ENCODE results near the gene SPRR2E. TPM values are rescaled to one million over a fixed set of nuclear protein-coding genes. Genes with fewer than 3 reads are reported as not detected.

Gene SPRR2E
- total and polyA plus RNA-seq, 4 experiments from 2014 or later: not detected

GRCh38 chr1:153099461-153100045 is 5.2 kb upstream of the SPRR2E start:
- Mint-ChIP-seq H3K4me3 (no peak overlapping the region), H3K27me3 (peaks cover 10 to 18% of the 10 kb centered on the region in 2 donors), H3K36me3 (no peaks in the 10 kb centered on the region), H3K4me1 (no peaks in the 10 kb centered on the region), H3K9me3 (no peaks in the 10 kb centered on the region), H3K27ac (no peak overlapping the region)
- intact Hi-C loops (cut with micrococcal nuclease): no loop called here
- Histone ChIP-seq H3K9me3 (ENCODE audit: control insufficient read depth in 1 of 2, low read length in 2 of 2) (no peaks in the 10 kb centered on the region), H3K4me1 (ENCODE audit: insufficient read depth, low read length) (no peaks in the 10 kb centered on the region), H3K36me3 (ENCODE audit: insufficient read depth, low read length) (no peaks in the 10 kb centered on the region), H3K27ac (ENCODE audit: low read depth, low read length) (no peak overlapping the region), H3K4me3 (ENCODE audit: low read length in 2 of 2) (no peak overlapping the region), H3K27me3 (ENCODE audit: insufficient read depth, low read length) (peaks cover 8% of the 10 kb centered on the region)
- no peak for DNase-seq
- CTCF ChIA-PET (ENCODE audit: partially characterized antibody): no interaction called here
- POLR2A ChIA-PET (ENCODE audit: partially characterized antibody): no interaction called here

GRCh38 chr1:153095764-153096163 is 1.4 kb upstream of the SPRR2E start:
- ChIA-PET CTCF (ENCODE audit: partially characterized antibody) (no interaction called here), POLR2A (ENCODE audit: partially characterized antibody) (no interaction called here)
- H3K27me3 ChIP-seq (ENCODE audit: insufficient read depth, low read length): peaks cover 8% of the 10 kb centered on the region
- no peak overlapping the region for H3K27ac ChIP-seq (ENCODE audit: low read depth, low read length)
- Mint-ChIP-seq H3K9me3 (peaks cover 0 to under 1% (median 0%) of the 10 kb centered on the region in 8 donors), H3K4me1 (no peaks in the 10 kb centered on the region), H3K27me3 (peaks cover 7 to 13% of the 10 kb centered on the region in 2 donors), H3K4me3 (no peak overlapping the region), H3K36me3 (no peaks in the 10 kb centered on the region), H3K27ac (no peak overlapping the region)
- no peak overlapping the region for H3K4me3 ChIP-seq (ENCODE audit: low read length in 2 of 2)
- no peak for DNase-seq
- no peaks in the 10 kb centered on the region for H3K36me3 ChIP-seq (ENCODE audit: insufficient read depth, low read length)
- intact Hi-C loops (cut with micrococcal nuclease): no loop called here
- H3K9me3 ChIP-seq (ENCODE audit: control insufficient read depth in 1 of 2, low read length in 2 of 2): no peaks in the 10 kb centered on the region
- no peaks in the 10 kb centered on the region for H3K4me1 ChIP-seq (ENCODE audit: insufficient read depth, low read length)

DNA sequence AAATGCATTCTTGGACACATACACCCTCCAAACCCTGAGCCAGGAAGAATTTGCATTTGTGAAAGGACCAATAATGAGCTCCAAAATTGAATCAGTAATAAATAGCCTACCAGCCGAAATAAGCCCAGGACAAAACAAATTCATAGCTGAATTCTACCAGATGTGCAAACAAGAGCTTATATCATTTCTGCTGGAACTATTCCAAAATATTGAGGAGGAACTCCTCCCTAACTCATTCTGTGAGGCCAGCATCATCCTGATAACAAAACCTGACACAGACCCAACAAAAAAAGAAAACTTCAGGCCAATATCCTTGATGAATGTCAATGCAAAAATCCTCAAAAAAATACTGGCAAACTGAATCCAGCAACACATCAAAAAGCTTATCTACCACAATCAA is 6.7 kb downstream of the SPRR2E start:
- H3K27me3 Mint-ChIP-seq: peaks cover 11 to 14% of the 10 kb centered on the region in 2 donors
- H3K4me1 Mint-ChIP-seq: no peaks in the 10 kb centered on the region
- ChIA-PET POLR2A (ENCODE audit: partially characterized antibody) (no interaction called here), CTCF (ENCODE audit: partially characterized antibody) (no interaction called here)
- DNase-seq: no peak
- intact Hi-C loops (cut with micrococcal nuclease): no loop called here
- H3K36me3 Mint-ChIP-seq: no peaks in the 10 kb centered on the region
- Histone ChIP-seq H3K36me3 (ENCODE audit: insufficient read depth, low read length) (no peaks in the 10 kb centered on the region), H3K27ac (ENCODE audit: low read depth, low read length) (no peak overlapping the region), H3K9me3 (ENCODE audit: control insufficient read depth in 1 of 2, low read length in 2 of 2) (no peaks in the 10 kb centered on the region), H3K27me3 (ENCODE audit: insufficient read depth, low read length) (no peaks in the 10 kb centered on the region), H3K4me1 (ENCODE audit: insufficient read depth, low read length) (no peaks in the 10 kb centered on the region), H3K4me3 (ENCODE audit: low read length in 2 of 2) (no peak overlapping the region)
- H3K4me3 Mint-ChIP-seq: no peak overlapping the region
- peaks cover 0 to 4% (median 0%) of the 10 kb centered on the region in 8 donors for H3K9me3 Mint-ChIP-seq
- no peak overlapping the region for H3K27ac Mint-ChIP-seq

- Mint-ChIP-seq H3K4me3 (no peak overlapping the region), H3K27ac (no peak overlapping the region), H3K4me1 (no peaks in the 10 kb centered on the region), H3K36me3 (no peaks in the 10 kb centered on the region), H3K27me3 (peaks cover 14 to 18% of the 10 kb centered on the region in 2 donors), H3K9me3 (peaks cover 5 to 20% (median 11%) of the 10 kb centered on the region in 8 donors)
- POLR2A ChIA-PET (ENCODE audit: partially characterized antibody): no interaction called here
- CTCF ChIA-PET (ENCODE audit: partially characterized antibody): no interaction called here
- Histone ChIP-seq H3K36me3 (ENCODE audit: insufficient read depth, low read length) (no peaks in the 10 kb centered on the region), H3K4me3 (ENCODE audit: low read length in 2 of 2) (no peak overlapping the region), H3K9me3 (ENCODE audit: control insufficient read depth in 1 of 2, low read length in 2 of 2) (no peaks in the 10 kb centered on the region), H3K27ac (ENCODE audit: low read depth, low read length) (no peak overlapping the region), H3K4me1 (ENCODE audit: insufficient read depth, low read length) (no peaks in the 10 kb centered on the region), H3K27me3 (ENCODE audit: insufficient read depth, low read length) (no peaks in the 10 kb centered on the region)
- DNase-seq: no peak
- intact Hi-C loops (cut with micrococcal nuclease): no loop called here
Observed at GRCh38 chr1:153081736-153082135, 12.6 kb downstream of the SPRR2E start.

GRCh38 chr1:153072806-153073726 is 21.3 kb downstream of the SPRR2E start:
- no peaks in the 10 kb centered on the region for H3K4me1 Mint-ChIP-seq
- H3K4me1 ChIP-seq (ENCODE audit: insufficient read depth, low read length): no peaks in the 10 kb centered on the region
- no peaks in the 10 kb centered on the region for H3K36me3 Mint-ChIP-seq
- H3K9me3 Mint-ChIP-seq: peaks cover 0 to 7% (median 0%) of the 10 kb centered on the region in 8 donors
- intact Hi-C loops (cut with micrococcal nuclease): no loop called here
- ChIA-PET POLR2A (ENCODE audit: partially characterized antibody) (no interaction called here), CTCF (ENCODE audit: partially characterized antibody) (no interaction called here)
- no peak overlapping the region for H3K27ac ChIP-seq (ENCODE audit: low read depth, low read length)
- DNase-seq: no peak
- no peaks in the 10 kb centered on the region for H3K36me3 ChIP-seq (ENCODE audit: insufficient read depth, low read length)
- peaks cover 1 to 4% of the 10 kb centered on the region in 2 donors for H3K27me3 Mint-ChIP-seq
- no peaks in the 10 kb centered on the region for H3K27me3 ChIP-seq (ENCODE audit: insufficient read depth, low read length)
- no peaks in the 10 kb centered on the region for H3K9me3 ChIP-seq (ENCODE audit: control insufficient read depth in 1 of 2, low read length in 2 of 2)
- H3K4me3 ChIP-seq (ENCODE audit: low read length in 2 of 2): no peak overlapping the region
- no peak overlapping the region for H3K27ac Mint-ChIP-seq
- H3K4me3 Mint-ChIP-seq: no peak overlapping the region

DNA sequence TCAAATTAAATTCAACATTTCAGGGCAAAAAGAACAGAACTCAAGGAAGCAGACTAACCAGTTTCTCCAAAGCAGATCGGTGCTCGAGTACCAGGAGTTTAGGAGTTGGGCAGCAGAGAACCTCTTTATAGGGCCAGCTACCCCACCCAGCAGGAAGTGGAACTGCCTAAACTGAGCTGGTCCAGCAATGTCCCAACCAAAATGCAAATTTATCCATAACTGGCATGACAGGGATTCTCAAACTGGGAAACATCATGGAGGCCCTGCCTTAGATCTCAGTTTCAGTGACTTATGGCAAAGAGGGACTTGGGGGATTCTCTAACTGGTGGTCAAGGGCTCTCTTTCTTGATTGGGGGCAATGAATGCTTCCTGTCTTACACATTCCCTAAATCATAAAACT is 22.8 kb downstream of the SPRR2E start, which contains the start of gene SPRR2B:
SPRR2B (minus strand) TSS at position 101 of the 400 bp plus-strand sequence. CDS start 772 bp downstream, outside the sequence.
- ChIA-PET CTCF (ENCODE audit: partially characterized antibody) (no interaction called here), POLR2A (ENCODE audit: partially characterized antibody) (no interaction called here)
- H3K9me3 ChIP-seq (ENCODE audit: control insufficient read depth in 1 of 2, low read length in 2 of 2): no peaks in the 10 kb centered on the region
- no peaks in the 10 kb centered on the region for H3K9me3 Mint-ChIP-seq
- no peaks in the 10 kb centered on the region for H3K36me3 ChIP-seq (ENCODE audit: insufficient read depth, low read length)
- no peaks in the 10 kb centered on the region for H3K4me1 Mint-ChIP-seq
- no peak within 1 kb of the TSS for H3K4me3 Mint-ChIP-seq
- no peak within 1 kb of the TSS for H3K27ac Mint-ChIP-seq
- H3K36me3 Mint-ChIP-seq: no peaks in the 10 kb centered on the region
- H3K27ac ChIP-seq (ENCODE audit: low read depth, low read length): no peak within 1 kb of the TSS
- DNase-seq: no peak
- H3K27me3 Mint-ChIP-seq: peaks cover 2 to 8% of the 10 kb centered on the region in 2 donors
- intact Hi-C loops (cut with micrococcal nuclease): no loop called here
- no peaks in the 10 kb centered on the region for H3K27me3 ChIP-seq (ENCODE audit: insufficient read depth, low read length)
- no peak within 1 kb of the TSS for H3K4me3 ChIP-seq (ENCODE audit: low read length in 2 of 2)
- no peaks in the 10 kb centered on the region for H3K4me1 ChIP-seq (ENCODE audit: insufficient read depth, low read length)

DNA sequence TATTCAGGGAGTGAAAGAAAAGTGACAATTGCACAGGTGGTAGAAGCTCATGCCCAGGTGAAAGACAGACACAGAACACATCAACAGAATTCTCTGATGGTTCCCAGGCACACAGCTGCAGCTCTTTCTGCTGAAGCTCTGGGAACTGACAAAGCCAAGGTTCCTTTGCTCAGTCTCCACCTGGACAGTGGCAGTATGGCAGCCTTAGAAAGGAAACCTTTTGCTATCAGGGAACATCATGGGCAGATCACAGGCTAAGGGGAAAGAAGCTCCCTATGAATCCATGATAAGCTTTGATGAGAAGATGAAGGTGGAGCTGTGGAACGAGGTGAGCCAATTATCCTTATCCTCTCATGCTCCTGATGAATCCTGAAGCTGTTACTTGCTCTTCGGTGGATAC is 24.1 kb downstream of the SPRR2E start:
- H3K4me1 ChIP-seq (ENCODE audit: insufficient read depth, low read length): no peaks in the 10 kb centered on the region
- no peaks in the 10 kb centered on the region for H3K27me3 ChIP-seq (ENCODE audit: insufficient read depth, low read length)
- Mint-ChIP-seq H3K27ac (no peak overlapping the region), H3K36me3 (no peaks in the 10 kb centered on the region), H3K27me3 (peaks cover 9 to 14% of the 10 kb centered on the region in 2 donors), H3K4me1 (no peaks in the 10 kb centered on the region), H3K9me3 (no peaks in the 10 kb centered on the region), H3K4me3 (no peak overlapping the region)
- POLR2A ChIA-PET (ENCODE audit: partially characterized antibody): no interaction called here
- peak in 1 of 5 donors; percentile 25 for DNase-seq
- H3K27ac ChIP-seq (ENCODE audit: low read depth, low read length): no peak overlapping the region
- no peaks in the 10 kb centered on the region for H3K36me3 ChIP-seq (ENCODE audit: insufficient read depth, low read length)
- H3K9me3 ChIP-seq (ENCODE audit: control insufficient read depth in 1 of 2, low read length in 2 of 2): no peaks in the 10 kb centered on the region
- CTCF ChIA-PET (ENCODE audit: partially characterized antibody): no interaction called here
- H3K4me3 ChIP-seq (ENCODE audit: low read length in 2 of 2): no peak overlapping the region
- intact Hi-C loops (cut with micrococcal nuclease): no loop called here
